Loucy (cell line): Measurements from ENCODE around the gene TBKBP1.

Experiments used
- CTCF ChIP-seq: fragments of 200-600 bp; sonication (generic); conservative IDR thresholded peaks from 2 replicates; pipeline ENCODE4 v1.5.1; 2014; ENCODE audit warnings: mild to moderate bottlenecking, antibody characterized with exemption, low read length
- EZH2phosphoT487 ChIP-seq: fragments of 200-600 bp; IDR thresholded peaks from 2 replicates; pipeline ENCODE4 v1.6.1; 2018; ENCODE audit warnings: antibody characterized with exemption, mild to moderate bottlenecking, moderate library complexity, borderline replicate concordance

- TF ChIP-seq CTCF (no peak), EZH2phosphoT487 (no peak)
Observed at GRCh38 chr17:47650525-47651522, 43.1 kb upstream of the TBKBP1 start.
